Ishikawa (cell line): Measurements from ENCODE around the gene ARHGAP12.
A peak's percentile ranks its signal among the peaks of the same experiment; 100 is the strongest.

ENCODE experiments used
- CEBPB ChIP-seq: IDR thresholded peaks from 2 replicates; pipeline ENCODE4 v1.6.1; 2012
- CREB1 ChIP-seq: IDR thresholded peaks from 2 replicates; pipeline ENCODE4 v1.6.1; 2012; ENCODE audit warnings: low read depth
- EGR1 ChIP-seq: IDR thresholded peaks from 2 replicates; pipeline ENCODE4 v1.6.1; 2012
- EP300 ChIP-seq: IDR thresholded peaks from 2 replicates; pipeline ENCODE4 v1.6.1; 2012; ENCODE audit warnings: borderline replicate concordance
- FOXM1 ChIP-seq: IDR thresholded peaks from 2 replicates; pipeline ENCODE4 v1.6.1; 2012; ENCODE audit warnings: low read depth, borderline replicate concordance
- NFIC ChIP-seq: IDR thresholded peaks from 2 replicates; pipeline ENCODE4 v1.6.1; 2012
- RAD21 ChIP-seq: IDR thresholded peaks from 2 replicates; pipeline ENCODE4 v1.6.1; 2012; ENCODE audit warnings: low read depth
- TAF1 ChIP-seq: IDR thresholded peaks from 2 replicates; pipeline ENCODE4 v1.6.1; 2012; ENCODE audit warnings: low read depth, mild to moderate bottlenecking
- TCF12 ChIP-seq: IDR thresholded peaks from 2 replicates; pipeline ENCODE4 v1.6.1; 2012; ENCODE audit warnings: low read depth
- TEAD4 ChIP-seq: IDR thresholded peaks from 2 replicates; pipeline ENCODE4 v1.6.1; 2012
- YY1 ChIP-seq: IDR thresholded peaks from 2 replicates; pipeline ENCODE4 v1.6.1; 2012; ENCODE audit warnings: low read depth
- ZBTB7A ChIP-seq: IDR thresholded peaks from 2 replicates; pipeline ENCODE4 v1.6.1; 2012; ENCODE audit warnings: low read depth
- TF ChIP-seq, protein P1 (sequence below): IDR thresholded peaks from 2 replicates; pipeline ENCODE4 v1.6.1; 2012
- TF ChIP-seq, protein P2 (sequence below): IDR thresholded peaks from 2 replicates; pipeline ENCODE4 v1.6.1; 2012
- TF ChIP-seq, protein P3 (sequence below): IDR thresholded peaks from 2 replicates; pipeline ENCODE4 v1.6.1; 2012; ENCODE audit warnings: low read depth, mild to moderate bottlenecking

ARHGAP12 gene, protein sequence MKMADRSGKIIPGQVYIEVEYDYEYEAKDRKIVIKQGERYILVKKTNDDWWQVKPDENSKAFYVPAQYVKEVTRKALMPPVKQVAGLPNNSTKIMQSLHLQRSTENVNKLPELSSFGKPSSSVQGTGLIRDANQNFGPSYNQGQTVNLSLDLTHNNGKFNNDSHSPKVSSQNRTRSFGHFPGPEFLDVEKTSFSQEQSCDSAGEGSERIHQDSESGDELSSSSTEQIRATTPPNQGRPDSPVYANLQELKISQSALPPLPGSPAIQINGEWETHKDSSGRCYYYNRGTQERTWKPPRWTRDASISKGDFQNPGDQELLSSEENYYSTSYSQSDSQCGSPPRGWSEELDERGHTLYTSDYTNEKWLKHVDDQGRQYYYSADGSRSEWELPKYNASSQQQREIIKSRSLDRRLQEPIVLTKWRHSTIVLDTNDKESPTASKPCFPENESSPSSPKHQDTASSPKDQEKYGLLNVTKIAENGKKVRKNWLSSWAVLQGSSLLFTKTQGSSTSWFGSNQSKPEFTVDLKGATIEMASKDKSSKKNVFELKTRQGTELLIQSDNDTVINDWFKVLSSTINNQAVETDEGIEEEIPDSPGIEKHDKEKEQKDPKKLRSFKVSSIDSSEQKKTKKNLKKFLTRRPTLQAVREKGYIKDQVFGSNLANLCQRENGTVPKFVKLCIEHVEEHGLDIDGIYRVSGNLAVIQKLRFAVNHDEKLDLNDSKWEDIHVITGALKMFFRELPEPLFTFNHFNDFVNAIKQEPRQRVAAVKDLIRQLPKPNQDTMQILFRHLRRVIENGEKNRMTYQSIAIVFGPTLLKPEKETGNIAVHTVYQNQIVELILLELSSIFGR

DNA sequence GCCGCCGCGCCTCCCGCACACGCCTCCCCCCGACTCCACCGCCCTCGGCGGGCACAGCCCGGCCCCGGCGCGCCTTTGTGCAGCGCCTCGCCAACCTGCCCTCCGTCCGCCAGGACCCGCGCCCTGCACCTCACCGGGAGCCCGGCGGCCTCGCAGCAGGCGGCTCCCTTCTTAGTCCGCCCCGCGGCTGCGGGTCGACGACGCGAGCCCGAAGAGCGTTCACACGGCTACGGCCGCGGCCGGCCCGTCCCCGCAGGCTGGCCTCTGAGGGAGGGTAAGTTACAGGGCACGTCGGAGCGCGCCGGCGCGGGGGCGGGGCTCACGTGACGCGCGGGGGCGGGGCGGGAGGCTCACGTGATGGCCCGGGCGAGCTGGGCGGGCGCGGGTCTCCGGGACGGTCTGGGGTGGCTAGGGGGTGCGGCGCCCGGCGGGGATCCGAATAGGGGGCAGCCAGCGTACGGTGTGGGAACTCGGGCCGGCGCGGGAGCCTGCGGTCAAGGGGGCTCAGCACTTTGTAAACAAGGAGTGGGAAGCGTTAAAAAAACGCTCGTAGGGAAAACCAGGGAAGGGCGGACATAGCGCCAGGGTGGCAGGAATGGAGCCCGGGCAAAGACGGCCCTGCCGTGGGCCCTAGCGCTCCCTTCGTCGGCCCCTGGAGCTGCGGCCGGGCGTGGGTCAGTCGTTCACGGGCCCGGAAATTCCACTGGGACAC is at the start of gene ARHGAP12:
TSS of gene ARHGAP12 (minus strand) at position 283 of the 712 bp plus-strand sequence. CDS start 19,976 bp downstream, outside the sequence.
- TF ChIP-seq, protein P1, sequence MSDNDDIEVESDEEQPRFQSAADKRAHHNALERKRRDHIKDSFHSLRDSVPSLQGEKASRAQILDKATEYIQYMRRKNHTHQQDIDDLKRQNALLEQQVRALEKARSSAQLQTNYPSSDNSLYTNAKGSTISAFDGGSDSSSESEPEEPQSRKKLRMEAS, result peak; percentile 12; the same call in 1 of the 2 replicates
- TF ChIP-seq CREB1, result no peak; the same call in 1 of the 2 replicates
- TF ChIP-seq, protein P2, sequence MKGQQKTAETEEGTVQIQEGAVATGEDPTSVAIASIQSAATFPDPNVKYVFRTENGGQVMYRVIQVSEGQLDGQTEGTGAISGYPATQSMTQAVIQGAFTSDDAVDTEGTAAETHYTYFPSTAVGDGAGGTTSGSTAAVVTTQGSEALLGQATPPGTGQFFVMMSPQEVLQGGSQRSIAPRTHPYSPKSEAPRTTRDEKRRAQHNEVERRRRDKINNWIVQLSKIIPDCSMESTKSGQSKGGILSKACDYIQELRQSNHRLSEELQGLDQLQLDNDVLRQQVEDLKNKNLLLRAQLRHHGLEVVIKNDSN, result peak; percentile 97
- peak; percentile 52 for TF ChIP-seq TAF1
- no peak for TF ChIP-seq RAD21
- TF ChIP-seq FOXM1, result no peak
- TF ChIP-seq TCF12, result peak; percentile 25; the same call in 1 of the 2 replicates
- TF ChIP-seq, protein P3, sequence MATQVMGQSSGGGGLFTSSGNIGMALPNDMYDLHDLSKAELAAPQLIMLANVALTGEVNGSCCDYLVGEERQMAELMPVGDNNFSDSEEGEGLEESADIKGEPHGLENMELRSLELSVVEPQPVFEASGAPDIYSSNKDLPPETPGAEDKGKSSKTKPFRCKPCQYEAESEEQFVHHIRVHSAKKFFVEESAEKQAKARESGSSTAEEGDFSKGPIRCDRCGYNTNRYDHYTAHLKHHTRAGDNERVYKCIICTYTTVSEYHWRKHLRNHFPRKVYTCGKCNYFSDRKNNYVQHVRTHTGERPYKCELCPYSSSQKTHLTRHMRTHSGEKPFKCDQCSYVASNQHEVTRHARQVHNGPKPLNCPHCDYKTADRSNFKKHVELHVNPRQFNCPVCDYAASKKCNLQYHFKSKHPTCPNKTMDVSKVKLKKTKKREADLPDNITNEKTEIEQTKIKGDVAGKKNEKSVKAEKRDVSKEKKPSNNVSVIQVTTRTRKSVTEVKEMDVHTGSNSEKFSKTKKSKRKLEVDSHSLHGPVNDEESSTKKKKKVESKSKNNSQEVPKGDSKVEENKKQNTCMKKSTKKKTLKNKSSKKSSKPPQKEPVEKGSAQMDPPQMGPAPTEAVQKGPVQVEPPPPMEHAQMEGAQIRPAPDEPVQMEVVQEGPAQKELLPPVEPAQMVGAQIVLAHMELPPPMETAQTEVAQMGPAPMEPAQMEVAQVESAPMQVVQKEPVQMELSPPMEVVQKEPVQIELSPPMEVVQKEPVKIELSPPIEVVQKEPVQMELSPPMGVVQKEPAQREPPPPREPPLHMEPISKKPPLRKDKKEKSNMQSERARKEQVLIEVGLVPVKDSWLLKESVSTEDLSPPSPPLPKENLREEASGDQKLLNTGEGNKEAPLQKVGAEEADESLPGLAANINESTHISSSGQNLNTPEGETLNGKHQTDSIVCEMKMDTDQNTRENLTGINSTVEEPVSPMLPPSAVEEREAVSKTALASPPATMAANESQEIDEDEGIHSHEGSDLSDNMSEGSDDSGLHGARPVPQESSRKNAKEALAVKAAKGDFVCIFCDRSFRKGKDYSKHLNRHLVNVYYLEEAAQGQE, result no peak
- 0 out of 2 replicates have a peak, but pooled peaks have one; percentile 6 for TF ChIP-seq EP300
- peak; percentile 92 for TF ChIP-seq EGR1
- no peak for TF ChIP-seq NFIC

DNA sequence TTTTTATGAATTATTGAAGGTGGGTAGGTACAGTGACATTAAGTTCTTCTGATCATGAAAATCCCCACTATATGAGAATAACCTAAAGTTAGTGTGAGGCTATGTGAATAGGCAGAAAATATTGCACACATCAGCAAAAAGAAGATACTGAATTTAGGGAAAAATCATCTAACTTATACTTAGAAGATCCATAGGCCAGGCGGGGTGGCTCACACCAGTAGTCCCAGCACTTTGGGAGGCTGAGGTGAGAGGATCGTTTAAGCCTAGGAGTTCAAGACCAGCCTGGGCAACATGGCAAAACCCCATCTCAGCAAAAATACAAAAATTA is 49.5 kb upstream of the ARHGAP12 start:
- TF ChIP-seq ZBTB7A (no peak), FOXM1 (no peak), TCF12 (no peak), EGR1 (no peak), YY1 (no peak), RAD21 (no peak), CREB1 (no peak), TAF1 (no peak), EP300 (no peak), CEBPB (no peak), NFIC (no peak)

DNA sequence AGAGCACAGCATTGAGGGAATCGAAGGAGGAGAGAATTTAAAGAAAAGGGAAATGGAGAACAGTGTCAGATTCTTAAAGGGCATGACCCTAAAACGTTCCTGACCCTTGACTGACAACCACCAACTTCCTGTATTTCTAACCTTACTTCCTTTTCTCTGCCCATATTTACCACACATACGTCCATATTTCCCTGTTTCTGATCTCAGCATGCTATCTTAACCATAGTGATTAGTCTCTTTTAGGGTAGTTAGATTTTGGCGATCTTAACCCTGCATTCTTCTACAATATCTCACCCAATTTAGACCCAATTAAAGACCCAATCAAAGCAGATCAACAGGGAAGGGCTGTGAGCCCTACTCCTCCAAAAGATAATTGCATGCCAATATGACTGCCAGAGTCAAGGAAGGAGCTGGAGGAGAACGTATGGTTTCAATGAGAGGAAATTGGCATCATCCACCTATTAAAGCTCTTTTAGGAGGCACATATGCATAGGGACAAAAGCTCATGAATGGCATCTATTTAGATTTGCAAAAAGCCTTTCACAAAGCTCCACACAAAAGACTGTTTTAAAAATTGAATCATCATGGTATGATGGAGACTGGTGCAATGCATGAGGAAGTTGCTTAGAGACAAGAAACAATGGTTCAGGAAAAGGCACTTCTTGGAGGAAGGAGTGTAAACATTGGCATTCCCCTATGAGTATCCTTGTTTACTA is 49.0 kb upstream of the ARHGAP12 start:
- TF ChIP-seq YY1 (no peak), EGR1 (no peak), CEBPB (no peak), ZBTB7A (no peak), EP300 (no peak), NFIC (no peak), TCF12 (no peak), FOXM1 (no peak), CREB1 (no peak), TAF1 (no peak), RAD21 (no peak), TEAD4 (no peak)
- TF ChIP-seq, protein P2, result no peak
- TF ChIP-seq, protein P1, result no peak
- TF ChIP-seq, protein P3, result no peak

DNA sequence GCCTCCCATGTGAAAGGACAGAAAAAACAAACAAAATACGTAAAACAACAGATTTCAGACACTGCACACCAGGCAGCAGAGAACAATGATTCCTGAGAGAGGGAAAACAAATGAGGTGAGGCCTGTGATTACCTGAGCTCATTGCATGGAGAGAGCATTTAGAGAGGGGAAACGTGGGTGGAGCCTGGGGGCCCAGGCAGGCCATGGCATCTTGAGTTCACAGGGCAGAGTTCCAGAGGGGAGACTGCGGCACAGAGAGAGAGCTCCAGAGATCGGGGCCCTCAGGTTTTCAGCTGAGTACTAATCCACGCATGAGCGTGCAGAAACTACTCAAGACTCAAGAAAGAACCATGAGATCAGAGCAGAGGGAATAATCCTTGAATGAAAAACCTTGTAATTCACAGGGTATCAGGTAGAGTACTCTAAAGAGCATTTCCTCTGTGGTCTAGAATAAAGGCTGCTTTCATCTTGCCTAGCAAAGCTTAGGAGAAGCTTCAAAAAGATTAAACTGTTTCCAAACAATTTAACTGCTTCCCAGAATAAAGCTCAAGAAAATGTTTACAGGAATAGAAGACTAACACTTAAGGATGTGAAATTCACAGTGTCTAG is 46.6 kb upstream of the ARHGAP12 start:
- TF ChIP-seq TAF1, result no peak
- no peak for TF ChIP-seq ZBTB7A
- TF ChIP-seq EP300, result no peak
- TF ChIP-seq, protein P3, result no peak
- TF ChIP-seq CEBPB, result no peak
- TF ChIP-seq EGR1, result no peak
